Measurements from ENCODE around the gene ZBTB42. TPM values are rescaled to one million over a fixed set of nuclear protein-coding genes. Genes with fewer than 3 reads are reported as not detected.

ZBTB42 gene
- polyA plus RNA-seq, 10 donors = 4.0 to 7.4 (median 6.2) TPM

- DNase-seq = peak; percentile 68 to 91 (median 88)
Measured at GRCh38 chr14:104768437-104769323, 32.2 kb upstream of the ZBTB42 start.

- no peak for DNase-seq
Measured at GRCh38 chr14:104769324-104770071, 31.4 kb upstream of the ZBTB42 start.

- DNase-seq = no peak
Measured at GRCh38 chr14:104770072-104770579, 30.8 kb upstream of the ZBTB42 start.

- no peak for DNase-seq
Measured at GRCh38 chr14:104770851-104771272, 30.0 kb upstream of the ZBTB42 start.

- DNase-seq = no peak
Measured at GRCh38 chr14:104771374-104771773, 29.5 kb upstream of the ZBTB42 start.

- no peak for DNase-seq
Measured at GRCh38 chr14:104771918-104772706, 28.8 kb upstream of the ZBTB42 start.

GRCh38 chr14:104772707-104773504 is 28.0 kb upstream of the ZBTB42 start:
- DNase-seq = no peak

GRCh38 chr14:104773505-104774452 is 27.1 kb upstream of the ZBTB42 start:
- no peak for DNase-seq

- DNase-seq = no peak
Measured at GRCh38 chr14:104774453-104775072, 26.3 kb upstream of the ZBTB42 start.

GRCh38 chr14:104775073-104775489 is 25.8 kb upstream of the ZBTB42 start:
- DNase-seq = no peak

GRCh38 chr14:104776481-104776880 is 24.4 kb upstream of the ZBTB42 start:
- DNase-seq = no peak

GRCh38 chr14:104776961-104777807 is 23.7 kb upstream of the ZBTB42 start:
- no peak for DNase-seq

- no peak for DNase-seq
Measured at GRCh38 chr14:104777808-104778249, 23.1 kb upstream of the ZBTB42 start.

- DNase-seq = no peak
Measured at GRCh38 chr14:104778694-104779331, 22.1 kb upstream of the ZBTB42 start.

- no peak for DNase-seq
Measured at GRCh38 chr14:104779776-104780512, 21.0 kb upstream of the ZBTB42 start.

- no peak for DNase-seq
Measured at GRCh38 chr14:104780513-104781030, 20.3 kb upstream of the ZBTB42 start.

Measured in muscle of back (tissue), 11 donors.